Measurements from ENCODE around the gene MPIG6B. TPM values are rescaled to one million over a fixed set of nuclear protein-coding genes. Genes with fewer than 3 reads are reported as not detected.

MPIG6B gene
- polyA plus RNA-seq, 2 of the 4 experiments (the other 2 are of a cell fraction), result not detected

DNA sequence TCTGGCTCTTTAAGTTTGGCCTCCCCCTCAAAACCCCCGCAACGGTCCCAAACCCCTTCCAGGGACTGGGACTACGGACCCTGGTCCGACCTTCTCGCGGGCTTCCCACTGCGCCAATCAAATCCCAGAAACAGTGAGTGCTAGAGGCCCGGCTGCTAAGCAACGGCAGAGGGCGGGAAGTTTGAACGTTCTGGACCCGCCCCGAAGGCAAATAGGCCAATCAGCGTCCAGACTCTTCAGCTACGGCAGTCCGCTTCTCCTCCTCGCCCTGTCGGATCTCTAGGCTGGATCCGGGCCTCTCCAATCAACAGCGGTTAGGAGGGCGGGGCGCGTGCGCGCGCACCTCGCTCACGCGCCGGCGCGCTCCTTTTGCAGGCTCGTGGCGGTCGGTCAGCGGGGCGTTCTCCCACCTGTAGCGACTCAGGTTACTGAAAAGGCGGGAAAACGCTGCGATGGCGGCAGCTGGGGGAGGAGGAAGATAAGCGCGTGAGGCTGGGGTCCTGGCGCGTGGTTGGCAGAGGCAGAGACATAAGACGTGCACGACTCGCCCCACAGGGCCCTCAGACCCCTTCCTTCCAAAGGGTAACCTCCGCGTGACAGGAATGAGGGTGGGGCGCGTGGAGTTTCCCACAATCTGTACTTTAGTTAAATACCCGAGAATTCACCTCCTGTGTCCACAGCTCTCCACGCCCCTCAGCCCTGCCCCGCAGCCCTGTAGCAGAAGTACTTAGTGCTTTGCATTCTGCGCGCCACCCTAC is 16.6 kb downstream of the MPIG6B start, which contains the start of gene MSH5 (continued):
- 0 out of 2 replicates have a peak, but pooled peaks have one; percentile 32 for TF ChIP-seq TP53 (CRISPR knock-in tag; IDR thresholded peaks at IDR 0.05)
- TF ChIP-seq, protein P1, sequence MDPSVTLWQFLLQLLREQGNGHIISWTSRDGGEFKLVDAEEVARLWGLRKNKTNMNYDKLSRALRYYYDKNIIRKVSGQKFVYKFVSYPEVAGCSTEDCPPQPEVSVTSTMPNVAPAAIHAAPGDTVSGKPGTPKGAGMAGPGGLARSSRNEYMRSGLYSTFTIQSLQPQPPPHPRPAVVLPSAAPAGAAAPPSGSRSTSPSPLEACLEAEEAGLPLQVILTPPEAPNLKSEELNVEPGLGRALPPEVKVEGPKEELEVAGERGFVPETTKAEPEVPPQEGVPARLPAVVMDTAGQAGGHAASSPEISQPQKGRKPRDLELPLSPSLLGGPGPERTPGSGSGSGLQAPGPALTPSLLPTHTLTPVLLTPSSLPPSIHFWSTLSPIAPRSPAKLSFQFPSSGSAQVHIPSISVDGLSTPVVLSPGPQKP (IDR thresholded peaks at IDR 0.05; ENCODE audit: low read depth, low read length), result no peak
- TF ChIP-seq, protein P2, sequence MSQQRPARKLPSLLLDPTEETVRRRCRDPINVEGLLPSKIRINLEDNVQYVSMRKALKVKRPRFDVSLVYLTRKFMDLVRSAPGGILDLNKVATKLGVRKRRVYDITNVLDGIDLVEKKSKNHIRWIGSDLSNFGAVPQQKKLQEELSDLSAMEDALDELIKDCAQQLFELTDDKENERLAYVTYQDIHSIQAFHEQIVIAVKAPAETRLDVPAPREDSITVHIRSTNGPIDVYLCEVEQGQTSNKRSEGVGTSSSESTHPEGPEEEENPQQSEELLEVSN (IDR thresholded peaks at IDR 0.05; ENCODE audit: borderline replicate concordance, low read depth), result peak; percentile 95
- no peak for TF ChIP-seq JUNB (IDR thresholded peaks at IDR 0.05)
- TF ChIP-seq MAFK (IDR thresholded peaks at IDR 0.05; ENCODE audit: partially characterized antibody), result no peak
- TF ChIP-seq MYC (IDR thresholded peaks at IDR 0.05; ENCODE audit: borderline replicate concordance, low read length), result no peak; the same call in 1 of the 2 replicates
- no peak for TF ChIP-seq RAD21 (conservative IDR thresholded peaks at IDR 0.05 in 1 of 2, IDR thresholded peaks at IDR 0.05 in 1 of 2)
- TF ChIP-seq GATA3 (IDR thresholded peaks at IDR 0.05; ENCODE audit: borderline replicate concordance), result no peak

DNA sequence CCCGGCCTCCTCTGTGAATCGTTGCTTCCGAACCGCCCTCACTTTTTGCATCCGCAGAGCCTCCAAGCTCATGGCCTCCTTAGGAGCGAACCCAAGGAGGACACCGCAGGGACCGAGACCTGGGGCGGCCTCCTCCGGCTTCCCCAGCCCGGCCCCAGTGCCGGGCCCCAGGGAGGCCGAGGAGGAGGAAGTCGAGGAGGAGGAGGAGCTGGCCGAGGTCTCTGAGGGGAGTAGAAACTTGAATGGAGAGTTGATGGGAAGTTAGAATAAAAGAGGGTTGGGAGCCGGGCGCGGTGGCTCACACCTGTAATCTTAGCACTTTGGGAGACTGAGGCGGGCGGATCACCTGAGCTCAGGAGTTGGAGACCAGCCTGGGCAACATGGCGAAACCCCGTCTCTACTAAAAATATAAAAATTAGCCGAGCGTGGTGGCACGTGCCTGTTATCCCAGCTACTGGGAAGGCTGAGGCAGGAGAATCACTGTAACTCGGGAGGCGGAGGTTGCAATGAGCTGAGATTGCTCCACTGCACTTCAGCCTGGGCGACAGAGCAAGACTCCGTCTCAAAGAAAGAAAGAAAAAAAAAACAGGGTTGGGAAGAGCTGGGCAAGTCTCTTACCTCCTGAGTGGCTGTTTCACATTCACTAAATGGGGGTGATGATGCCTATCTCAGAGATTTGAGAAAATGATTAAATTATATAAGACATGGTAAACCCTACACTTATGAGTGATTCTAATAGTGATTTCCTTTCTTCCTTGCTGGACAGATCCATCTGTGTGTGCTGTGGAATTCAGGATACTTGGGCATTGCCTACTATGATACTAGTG is 17.4 kb downstream of the MPIG6B start:
- no peak for FAIRE-seq
- 27% methylated on average over 28 of the region's 29 CpGs for WGBS (ENCODE audit: missing lambda C conversion rate)
- DNase-seq (ENCODE audit: low read depth in 1 of 2, low spot score in 1 of 2), result no peak

DNA sequence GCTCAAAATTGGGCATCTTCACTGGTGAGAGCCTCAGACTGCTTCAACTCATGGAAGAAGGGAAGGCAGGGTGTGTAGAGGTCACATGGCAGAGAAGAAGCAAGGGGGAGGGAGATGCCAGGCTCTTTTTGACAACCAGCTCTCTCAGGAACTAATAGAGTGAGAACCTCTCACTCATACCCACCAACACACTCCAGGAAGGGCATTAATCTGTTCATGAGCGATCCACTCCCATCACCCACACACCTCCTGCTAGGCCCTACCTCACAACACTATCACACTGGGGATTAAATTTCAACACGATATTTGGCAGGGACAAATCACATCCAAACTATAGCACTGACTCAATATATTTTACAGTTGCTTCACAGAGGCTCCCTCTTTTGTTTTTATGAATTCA is 18.6 kb downstream of the MPIG6B start:
- WGBS (ENCODE audit: missing lambda C conversion rate), result 88% methylated on average over 2 of the region's 2 CpGs
- ChIA-PET CTCF (interaction anchor here (0.7 to 2.1 kb wide), 3 partner anchors 12 to 149 kb away, joined by 3 to 4 read pairs (median 3); partner anchors contain the start of gene NCR3), POLR2A (no interaction called here)
- TF ChIP-seq KDM5A (IDR thresholded peaks at IDR 0.05) (no peak), TFCP2L1 (CRISPR knock-in tag; IDR thresholded peaks at IDR 0.05) (no peak), CHD2 (IDR thresholded peaks at IDR 0.05; ENCODE audit: low read length, partially characterized antibody) (no peak)
- TF ChIP-seq, protein P3, sequence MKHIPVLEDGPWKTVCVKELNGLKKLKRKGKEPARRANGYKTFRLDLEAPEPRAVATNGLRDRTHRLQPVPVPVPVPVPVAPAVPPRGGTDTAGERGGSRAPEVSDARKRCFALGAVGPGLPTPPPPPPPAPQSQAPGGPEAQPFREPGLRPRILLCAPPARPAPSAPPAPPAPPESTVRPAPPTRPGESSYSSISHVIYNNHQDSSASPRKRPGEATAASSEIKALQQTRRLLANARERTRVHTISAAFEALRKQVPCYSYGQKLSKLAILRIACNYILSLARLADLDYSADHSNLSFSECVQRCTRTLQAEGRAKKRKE (CRISPR knock-in tag; IDR thresholded peaks at IDR 0.05; ENCODE audit: low read depth), result no peak
- TF ChIP-seq, protein P4, sequence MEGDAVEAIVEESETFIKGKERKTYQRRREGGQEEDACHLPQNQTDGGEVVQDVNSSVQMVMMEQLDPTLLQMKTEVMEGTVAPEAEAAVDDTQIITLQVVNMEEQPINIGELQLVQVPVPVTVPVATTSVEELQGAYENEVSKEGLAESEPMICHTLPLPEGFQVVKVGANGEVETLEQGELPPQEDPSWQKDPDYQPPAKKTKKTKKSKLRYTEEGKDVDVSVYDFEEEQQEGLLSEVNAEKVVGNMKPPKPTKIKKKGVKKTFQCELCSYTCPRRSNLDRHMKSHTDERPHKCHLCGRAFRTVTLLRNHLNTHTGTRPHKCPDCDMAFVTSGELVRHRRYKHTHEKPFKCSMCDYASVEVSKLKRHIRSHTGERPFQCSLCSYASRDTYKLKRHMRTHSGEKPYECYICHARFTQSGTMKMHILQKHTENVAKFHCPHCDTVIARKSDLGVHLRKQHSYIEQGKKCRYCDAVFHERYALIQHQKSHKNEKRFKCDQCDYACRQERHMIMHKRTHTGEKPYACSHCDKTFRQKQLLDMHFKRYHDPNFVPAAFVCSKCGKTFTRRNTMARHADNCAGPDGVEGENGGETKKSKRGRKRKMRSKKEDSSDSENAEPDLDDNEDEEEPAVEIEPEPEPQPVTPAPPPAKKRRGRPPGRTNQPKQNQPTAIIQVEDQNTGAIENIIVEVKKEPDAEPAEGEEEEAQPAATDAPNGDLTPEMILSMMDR (IDR thresholded peaks at IDR 0.05), result no peak
- Histone ChIP-seq H3K9me3 (no peaks in the 10 kb centered on the region), H3K4me1 (peaks cover 38% of the 10 kb centered on the region), H3K27ac (no peak overlapping the region; a peak in 1 of 6 replicates), H3K4me2 (no peak overlapping the region), H3K4me3 (no peak overlapping the region)
- ATAC-seq (no peak), DNase-seq (ENCODE audit: low read depth in 1 of 2, low spot score in 1 of 2) (no peak), FAIRE-seq (no peak)

More for the DNA sequence above, 17.4 kb downstream of the MPIG6B start:
- no peak for TF ChIP-seq HDAC2 (IDR thresholded peaks at IDR 0.05)
- TF ChIP-seq PHF8 (IDR thresholded peaks at IDR 0.05; ENCODE audit: borderline replicate concordance, low read depth), result no peak
- TF ChIP-seq ESRRA (IDR thresholded peaks at IDR 0.05; ENCODE audit: borderline replicate concordance, low read length), result no peak
- no peak for TF ChIP-seq FOSL2 (IDR thresholded peaks at IDR 0.05)
- no peak for TF ChIP-seq FOSL2 (CRISPR knock-in tag; IDR thresholded peaks at IDR 0.05)
- no peak for TF ChIP-seq CHD2 (IDR thresholded peaks at IDR 0.05; ENCODE audit: low read length, partially characterized antibody)
- no peak for TF ChIP-seq NR3C1 (IDR thresholded peaks at IDR 0.05)
- no peak for TF ChIP-seq MAFK (IDR thresholded peaks at IDR 0.05; ENCODE audit: partially characterized antibody)
- no peak for TF ChIP-seq ZNF302 (CRISPR knock-in tag; IDR thresholded peaks at IDR 0.05)
- Histone ChIP-seq H3K9me3 (no peaks in the 10 kb centered on the region), H3K27ac (peak overlapping the region; percentile 86 to 89), H3K4me1 (peaks cover 42% of the 10 kb centered on the region), H3K4me3 (peak overlapping the region; percentile 67), H3K4me2 (peak overlapping the region; percentile 88)
- ATAC-seq, result no peak
- CTCF ChIA-PET, result interaction anchor here (0.6 to 4.5 kb wide), 3 partner anchors 11 to 29 kb away, joined by 5 to 30 read pairs (median 12); partner anchors contain the start of gene DDAH2
- POLR2A ChIA-PET, result no interaction called here
